ENCODE results near the gene SLC9A5. TPM values are rescaled to one million over a fixed set of nuclear protein-coding genes. Genes with fewer than 3 reads are reported as not detected.
A peak's percentile ranks its signal among the peaks of the same experiment; 100 is the strongest.

SLC9A5 gene
- 0.23 TPM for total RNA-seq (2013)
- polyA plus RNA-seq (1 to 10 TPM in 1 of 3 donors, not detected in 2; 1.0 TPM), polyA minus RNA-seq (0.16 and 0.28 TPM in 2 replicates), total RNA-seq (0.17 to 4.5 (median 1.5) reads per million in 11 experiments)

GRCh38 chr16:67248401-67249177, at the start of gene SLC9A5:
Gene SLC9A5, plus strand, starts transcription at chr16:67248979. Its CDS starts 36 bp downstream, at chr16:67249015.
- DNase-seq = peak in 1 of 3 donors; percentile 21
- Histone ChIP-seq H3K9ac (ENCODE audit: insufficient read depth, low read length, poor library complexity, severe bottlenecking) (peak within 1 kb of the TSS; percentile 58), H3K4me2 (replicated peaks; ENCODE audit: extremely low read depth, low read length, poor library complexity, severe bottlenecking) (peak within 1 kb of the TSS; percentile 87), H3K4me1 (ENCODE audit: control insufficient read depth in 1 of 2, insufficient read depth in 2 of 2, low read length in 2 of 2) (peaks cover 43 to 49% of the 10 kb centered on the region in 2 donors), H4K20me1 (ENCODE audit: insufficient read depth, low read length) (peaks cover 9% of the 10 kb centered on the region), H3K27me3 (ENCODE audit: control insufficient read depth in 2 of 2, insufficient read depth in 2 of 2, low read length in 2 of 2) (peaks cover 24 to 32% of the 10 kb centered on the region in 2 donors), H3K79me2 (ENCODE audit: insufficient read depth, low read length) (peaks cover 23% of the 10 kb centered on the region), H3K9me3 (replicated peaks in 1 of 2; ENCODE audit: control insufficient read depth in 1 of 2, insufficient read depth in 1 of 2, low read length in 2 of 2) (no peaks in the 10 kb centered on the region), H2AFZ (ENCODE audit: insufficient read depth, low read depth, low read length, poor library complexity, severe bottlenecking) (peak within 1 kb of the TSS; percentile 76), H3K27ac (ENCODE audit: low read depth in 1 of 2, low read length in 2 of 2) (no peak within 1 kb of the TSS), H3K4me3 (replicated peaks in 1 of 3; ENCODE audit: low read depth in 2 of 3, low read length in 3 of 3) (peak within 1 kb of the TSS; percentile 3 to 97 (median 28)), H3K36me3 (replicated peaks in 1 of 2; ENCODE audit: control insufficient read depth in 1 of 2, insufficient read depth in 2 of 2, low read length in 2 of 2) (no peaks in the 10 kb centered on the region)
- intact Hi-C loops (cut with micrococcal nuclease) = loop anchor here in 1 of 2 donors (10.0 kb wide), 3 partner anchors 226 to 554 kb away; partner anchors contain the start of genes CMTM4 and CTCF
- under 1% methylated on average over 75 of the region's 75 CpGs for WGBS (ENCODE audit: insufficient coverage)
- peak; percentile 30 for TF ChIP-seq CTCF (IDR thresholded peaks at IDR 0.05)
- H3K9me3 Mint-ChIP-seq = peaks cover 0 to 9% (median 4%) of the 10 kb centered on the region in 7 donors
- H3K36me3 Mint-ChIP-seq = peaks cover 3 to 4% of the 10 kb centered on the region in 2 donors
- peak within 1 kb of the TSS in 5 of 7 donors; percentile 37 to 100 (median 69) for H3K27ac Mint-ChIP-seq
- peaks cover 22 to 44% (median 32%) of the 10 kb centered on the region in 3 donors for H3K27me3 Mint-ChIP-seq (ENCODE audit: low read depth in 3 of 3)
- H3K4me3 Mint-ChIP-seq = peak within 1 kb of the TSS; percentile 92
- peaks cover 45% of the 10 kb centered on the region for H3K4me1 Mint-ChIP-seq

- Mint-ChIP-seq H3K4me3 (peak within 1 kb of the TSS; percentile 3 to 58), H3K36me3 (peaks cover 71 to 88% of the 10 kb centered on the region in 2 donors), H3K27me3 (ENCODE audit: low read depth in 3 of 3) (peaks cover 0 to 2% (median 1%) of the 10 kb centered on the region in 3 donors), H3K9me3 (no peaks in the 10 kb centered on the region), H3K4me1 (peaks cover 15% of the 10 kb centered on the region), H3K27ac (peak within 1 kb of the TSS in 3 of 7 donors; percentile 46 to 81 (median 79))
- Histone ChIP-seq H3K79me2 (ENCODE audit: insufficient read depth, low read length) (peaks cover 8% of the 10 kb centered on the region), H3K4me2 (replicated peaks; ENCODE audit: extremely low read depth, low read length, poor library complexity, severe bottlenecking) (no peak within 1 kb of the TSS), H4K20me1 (ENCODE audit: insufficient read depth, low read length) (peaks cover 57% of the 10 kb centered on the region), H2AFZ (ENCODE audit: insufficient read depth, low read depth, low read length, poor library complexity, severe bottlenecking) (no peak within 1 kb of the TSS), H3K36me3 (replicated peaks in 1 of 2; ENCODE audit: control insufficient read depth in 1 of 2, insufficient read depth in 2 of 2, low read length in 2 of 2) (peaks cover 78 to 91% of the 10 kb centered on the region in 2 donors), H3K4me1 (ENCODE audit: control insufficient read depth in 1 of 2, insufficient read depth in 2 of 2, low read length in 2 of 2) (no peaks in the 10 kb centered on the region), H3K27ac (ENCODE audit: low read depth in 1 of 2, low read length in 2 of 2) (peak within 1 kb of the TSS in 1 of 2 donors; percentile 26), H3K27me3 (ENCODE audit: control insufficient read depth in 2 of 2, insufficient read depth in 2 of 2, low read length in 2 of 2) (no peaks in the 10 kb centered on the region), H3K4me3 (replicated peaks in 1 of 3; ENCODE audit: low read depth in 2 of 3, low read length in 3 of 3) (no peak within 1 kb of the TSS), H3K9me3 (replicated peaks in 1 of 2; ENCODE audit: control insufficient read depth in 1 of 2, insufficient read depth in 1 of 2, low read length in 2 of 2) (no peaks in the 10 kb centered on the region), H3K9ac (ENCODE audit: insufficient read depth, low read length, poor library complexity, severe bottlenecking) (no peak within 1 kb of the TSS)
- peak; percentile 23 for TF ChIP-seq CTCF (IDR thresholded peaks at IDR 0.05)
- intact Hi-C loops (cut with micrococcal nuclease) = no loop called here
- 88% methylated on average over 44 of the region's 61 CpGs for whole genome bisulfite sequencing (ENCODE audit: insufficient coverage)
- DNase-seq = no peak
Measured at GRCh38 chr16:67199011-67199807, 49.6 kb upstream of the SLC9A5 start, which contains the start of gene ELMO3. Gene ELMO3, plus strand, starts transcription at chr16:67199131. Its CDS starts 196 bp downstream, at chr16:67199327.
